HepG2 (cell line): ENCODE data around the gene PAM16. TPM values are rescaled to one million over a fixed set of nuclear protein-coding genes. Genes with fewer than 3 reads are reported as not detected.

Source experiments
- ATF7 ChIP-seq, 2 experiments: fragments of 450-650 bp in 1 of 2; sonication (generic) in 1 of 2; formaldehyde crosslinking in 1 of 2; IDR thresholded peaks; 2 replicates each; pipeline versions ENCODE4 v1.4.0 to v1.6.1; 2016 to 2020; ENCODE audit warnings: antibody characterized with exemption in 1 of 2, mild to moderate bottlenecking in 1 of 2, missing genetic modification reagents in 1 of 2
- ETV5 ChIP-seq: IDR thresholded peaks from 2 replicates; pipeline ENCODE4 v1.6.1; 2018; ENCODE audit warnings: missing biosample characterization, missing genetic modification reagents, inconsistent platforms, borderline replicate concordance
- GRHL1 ChIP-seq: sonication (generic); formaldehyde crosslinking; conservative IDR thresholded peaks from 2 replicates; pipeline ENCODE4 v1.8.0; 2022; ENCODE audit warnings: missing genetic modification reagents
- IRF1 ChIP-seq: sonication (generic); formaldehyde crosslinking; IDR thresholded peaks from 2 replicates; pipeline ENCODE4 v1.4.0; 2020; ENCODE audit warnings: low read depth, mild to moderate bottlenecking, missing genetic modification reagents
- KAT8 ChIP-seq: IDR thresholded peaks from 2 replicates; pipeline ENCODE4 v1.6.1; 2016; ENCODE audit warnings: missing genetic modification reagents, missing compliant biosample characterization
- MED1 ChIP-seq: sonication (generic); formaldehyde crosslinking; IDR thresholded peaks from 2 replicates; pipeline ENCODE4 v1.4.0; 2020; ENCODE audit warnings: missing genetic modification reagents
- MEIS2 ChIP-seq: sonication (generic); formaldehyde crosslinking; IDR thresholded peaks from 2 replicates; pipeline ENCODE4 v1.9.0; 2021; ENCODE audit warnings: mild to moderate bottlenecking, missing genetic modification reagents
- NPAS2 ChIP-seq: sonication (generic); formaldehyde crosslinking; IDR thresholded peaks from 2 replicates; pipeline ENCODE4 v1.8.0; 2022; ENCODE audit warnings: mild to moderate bottlenecking, missing genetic modification reagents, borderline replicate concordance
- POLR2AphosphoS5 ChIP-seq: IDR thresholded peaks from 2 replicates; pipeline ENCODE4 v1.6.1; 2012; ENCODE audit warnings: low read depth, low read length
- PRDM4 ChIP-seq: sonication (generic); formaldehyde crosslinking; IDR thresholded peaks from 2 replicates; pipeline ENCODE4 v1.9.0; 2021; ENCODE audit warnings: missing genetic modification reagents, borderline replicate concordance
- PREB ChIP-seq: sonication (generic); formaldehyde crosslinking; IDR thresholded peaks from 2 replicates; pipeline ENCODE4 v1.4.0; 2020; ENCODE audit warnings: missing genetic modification reagents
- RFX1 ChIP-seq: fragments of 450-650 bp; IDR thresholded peaks from 2 replicates; pipeline ENCODE4 v1.6.1; 2017
- RNF2 ChIP-seq: fragments of 450-650 bp; conservative IDR thresholded peaks from 2 replicates; pipeline ENCODE4 v1.6.1; 2016; ENCODE audit warnings: low read depth
- SUZ12 ChIP-seq: fragments of 150-350 bp; IDR thresholded peaks from 2 replicates; pipeline ENCODE4 v1.6.1; 2014; ENCODE audit warnings: low read depth, low read length
- U2AF2 ChIP-seq: fragments of 200-400 bp; formaldehyde crosslinking; IDR thresholded peaks from 2 replicates; pipeline ENCODE4 v1.6.1; 2017; ENCODE audit warnings: low read depth, mild to moderate bottlenecking, low read length
- ZC3H13 ChIP-seq: sonication (generic); formaldehyde crosslinking; IDR thresholded peaks from 2 replicates; pipeline ENCODE4 v1.8.1; 2023; ENCODE audit warnings: mild to moderate bottlenecking, missing genetic modification reagents, moderate library complexity
- ZFP90 ChIP-seq: sonication (generic); formaldehyde crosslinking; IDR thresholded peaks from 2 replicates; pipeline ENCODE4 v1.8.0; 2022; ENCODE audit warnings: missing genetic modification reagents, mild to moderate bottlenecking, inconsistent platforms, borderline replicate concordance
- ZFYVE20 ChIP-seq: sonication (generic); formaldehyde crosslinking; IDR thresholded peaks from 2 replicates; pipeline ENCODE4 v1.8.0; 2023; ENCODE audit warnings: low read depth, mild to moderate bottlenecking, moderate library complexity, missing genetic modification reagents, borderline replicate concordance
- ZKSCAN8 ChIP-seq: IDR thresholded peaks from 2 replicates; pipeline ENCODE4 v1.6.1; 2016; ENCODE audit warnings: borderline replicate concordance, missing genetic modification reagents, missing compliant biosample characterization
- ZNF383 ChIP-seq: sonication (generic); formaldehyde crosslinking; IDR thresholded peaks from 2 replicates; pipeline ENCODE4 v1.4.0; 2020; ENCODE audit warnings: missing genetic modification reagents, mild to moderate bottlenecking, borderline replicate concordance
- ZNF564 ChIP-seq: sonication (generic); formaldehyde crosslinking; IDR thresholded peaks from 2 replicates; pipeline ENCODE4 v1.8.1; 2023; ENCODE audit warnings: mild to moderate bottlenecking, missing genetic modification reagents
- ZSCAN20 ChIP-seq: sonication (generic); formaldehyde crosslinking; IDR thresholded peaks from 2 replicates; pipeline ENCODE4 v1.4.0; 2020; ENCODE audit warnings: missing genetic modification reagents, mild to moderate bottlenecking, borderline replicate concordance
- polyA plus RNA-seq, 8 experiments: library from polyadenylated mRNA; depleted of rRNA in 3 of 8; stranded (reverse) in 7 of 8; unstranded in 1 of 8; fragments of >200 nt; fragmentation: Illumina TruSeq in 4 of 8; extraction: Trizol in 4 of 8; gene quantifications; 2 replicates each; pipeline versions ENCODE4 v1.2.1 to v1.2.3, GENCODE V29; 2011 to 2016; ENCODE audit warnings: low read depth in 4 of 8, missing spikeins in 1 of 8, mixed read lengths in 1 of 8; ENCODE audit not compliant: insufficient read depth in 1 of 8
- total RNA-seq, 5 experiments: library from RNA; depleted of rRNA; stranded (reverse); fragments of >200 nt; fragmentation: Illumina TruSeq; extraction: Trizol; gene quantifications; 2 replicates each; pipeline ENCODE4 v1.2.3, GENCODE V29; 2016; ENCODE audit warnings: low read depth in 1 of 5

Gene PAM16
- total and polyA plus RNA-seq, 2 of the 13 experiments (the other 11 are each of a cell fraction or from before 2014, with no cell fraction given): 51.5 to 51.8 TPM

GRCh38 chr16:4307215-4308037, 43.7 kb downstream of the PAM16 start (continued):
- TF ChIP-seq PREB (CRISPR knock-in tag) (no peak), POLR2AphosphoS5 (peak; percentile 40), IRF1 (no peak), ZNF383 (CRISPR knock-in tag) (no peak), GRHL1 (CRISPR knock-in tag) (no peak), NPAS2 (CRISPR knock-in tag) (no peak), U2AF2 (no peak), ZC3H13 (CRISPR knock-in tag) (no peak), RNF2 (no peak), ZFP90 (CRISPR knock-in tag) (no peak), PRDM4 (CRISPR knock-in tag) (no peak), MED1 (no peak), ZKSCAN8 (CRISPR knock-in tag) (no peak), ZSCAN20 (no peak), ETV5 (CRISPR knock-in tag) (peak; percentile 66; the same call in 1 of the 2 replicates), RFX1 (no peak), KAT8 (CRISPR knock-in tag) (peak; percentile 37; the same call in 1 of the 2 replicates), MEIS2 (CRISPR knock-in tag) (0 out of 2 replicates have a peak, but pooled peaks have one; percentile 23), SUZ12 (no peak), ZFYVE20 (CRISPR knock-in tag) (no peak), ATF7 (IDR thresholded peaks at IDR 0.05) (no peak), ATF7 (CRISPR knock-in tag; IDR thresholded peaks at IDR 0.05) (no peak), ZNF564 (CRISPR knock-in tag) (no peak)
